Loucy (cell line): ENCODE data around the gene LRRK1.

Experiments
- H2AFZ ChIP-seq: fragments of 200-600 bp; sonication (generic); 2 replicates; pipeline ENCODE4 v1.6.0; 2016; ENCODE audit warnings: antibody characterized with exemption, mild to moderate bottlenecking, low read length, moderate library complexity
- H3F3A ChIP-seq: fragments of 200-600 bp; 2 replicates; pipeline ENCODE4 v1.6.0; 2016; ENCODE audit warnings: antibody characterized with exemption, low read depth, mild to moderate bottlenecking
- H3K27me3 ChIP-seq: fragments of 200-600 bp; sonication (generic); 2 replicates; pipeline ENCODE4 v1.6.1; 2014; ENCODE audit warnings: low read length, mild to moderate bottlenecking; ENCODE audit not compliant: insufficient read depth, poor library complexity, severe bottlenecking
- H3K36me3 ChIP-seq: fragments of 200-600 bp; sonication (generic); 2 replicates; pipeline ENCODE4 v1.6.1; 2016; ENCODE audit warnings: low read length; ENCODE audit not compliant: insufficient read depth
- H3K4me1 ChIP-seq: fragments of 200-600 bp; sonication (generic); 2 replicates; pipeline ENCODE4 v1.5.1; 2014; ENCODE audit warnings: low read length, mild to moderate bottlenecking; ENCODE audit not compliant: insufficient read depth, poor library complexity, severe bottlenecking
- H3K4me2 ChIP-seq: fragments of 200-600 bp; sonication (generic); 2 replicates; pipeline ENCODE4 v1.6.0; 2014; ENCODE audit warnings: antibody characterized with exemption, low read length, low read depth, mild to moderate bottlenecking; ENCODE audit not compliant: poor library complexity, severe bottlenecking
- H3K4me3 ChIP-seq: fragments of 200-600 bp; sonication (generic); 2 replicates; pipeline ENCODE4 v1.5.1; 2014; ENCODE audit warnings: low read length, mild to moderate bottlenecking, mixed read lengths; ENCODE audit not compliant: poor library complexity, severe bottlenecking
- H3K79me2 ChIP-seq: fragments of 200-600 bp; sonication (generic); 2 replicates; pipeline ENCODE4 v1.6.1; 2014; ENCODE audit warnings: low read length; ENCODE audit not compliant: insufficient read depth
- H3K9ac ChIP-seq: fragments of 200-600 bp; sonication (generic); 2 replicates; pipeline ENCODE4 v1.6.0; 2014; ENCODE audit warnings: mild to moderate bottlenecking, low read depth, low read length, moderate library complexity; ENCODE audit not compliant: poor library complexity, severe bottlenecking
- H3K9me2 ChIP-seq: fragments of 200-600 bp; sonication (generic); replicated peaks from 2 replicates; pipeline ENCODE4 v1.6.1; 2016; ENCODE audit warnings: low read depth, low read length, mixed read lengths
- H3K9me3 ChIP-seq: fragments of 200-600 bp; sonication (generic); 2 replicates; pipeline ENCODE4 v1.6.1; 2014; ENCODE audit warnings: mild to moderate bottlenecking, antibody characterized with exemption, low read length, low read depth; ENCODE audit not compliant: insufficient read depth
- H4K20me1 ChIP-seq: fragments of 200-600 bp; sonication (generic); 2 replicates; pipeline ENCODE4 v1.6.0; 2014; ENCODE audit warnings: antibody characterized with exemption, low read length, mild to moderate bottlenecking; ENCODE audit not compliant: insufficient read depth, poor library complexity, severe bottlenecking
- EZH2phosphoT487 ChIP-seq: fragments of 200-600 bp; IDR thresholded peaks from 2 replicates; pipeline ENCODE4 v1.6.1; 2018; ENCODE audit warnings: antibody characterized with exemption, mild to moderate bottlenecking, moderate library complexity, borderline replicate concordance
- TF ChIP-seq, protein P1 (sequence below): fragments of 200-600 bp; sonication (generic); conservative IDR thresholded peaks from 2 replicates; pipeline ENCODE4 v1.5.1; 2014; ENCODE audit warnings: mild to moderate bottlenecking, antibody characterized with exemption, low read length

The LRRK1 gene

DNA sequence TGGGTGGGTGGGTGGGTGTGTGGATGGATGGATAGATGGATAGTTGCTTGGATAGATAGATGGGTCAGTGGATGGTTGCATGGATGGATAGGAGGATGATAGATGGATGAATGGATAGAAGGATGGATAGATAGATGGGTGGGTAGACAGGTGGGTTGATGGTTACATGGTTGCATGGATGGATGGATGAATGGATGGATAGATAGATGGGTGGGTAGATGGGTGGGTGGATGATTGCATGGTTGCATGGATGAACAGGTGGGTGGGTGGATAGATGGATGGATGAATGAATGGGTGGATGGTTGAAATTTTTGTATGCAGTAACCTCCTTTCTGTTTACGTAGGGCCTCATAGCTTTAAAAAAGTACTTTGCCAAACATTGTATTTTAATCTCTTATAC lies 79.5 kb downstream of the LRRK1 start:
- no peaks in the 10 kb centered on the region for H3K9me3 ChIP-seq
- no peaks in the 10 kb centered on the region for H3K9me2 ChIP-seq
- no peaks in the 10 kb centered on the region for H3K36me3 ChIP-seq

GRCh38 chr15:100999369-100999768 lies 80.2 kb downstream of the LRRK1 start:
- Histone ChIP-seq H3F3A (no peaks in the 10 kb centered on the region), H3K4me2 (no peak overlapping the region), H2AFZ (no peak overlapping the region), H3K9me3 (no peaks in the 10 kb centered on the region), H3K9ac (no peak overlapping the region), H3K4me1 (no peaks in the 10 kb centered on the region), H3K4me3 (no peak overlapping the region), H3K36me3 (no peaks in the 10 kb centered on the region), H4K20me1 (no peaks in the 10 kb centered on the region), H3K9me2 (no peaks in the 10 kb centered on the region), H3K27me3 (no peaks in the 10 kb centered on the region), H3K79me2 (no peaks in the 10 kb centered on the region)
- TF ChIP-seq, protein P1, sequence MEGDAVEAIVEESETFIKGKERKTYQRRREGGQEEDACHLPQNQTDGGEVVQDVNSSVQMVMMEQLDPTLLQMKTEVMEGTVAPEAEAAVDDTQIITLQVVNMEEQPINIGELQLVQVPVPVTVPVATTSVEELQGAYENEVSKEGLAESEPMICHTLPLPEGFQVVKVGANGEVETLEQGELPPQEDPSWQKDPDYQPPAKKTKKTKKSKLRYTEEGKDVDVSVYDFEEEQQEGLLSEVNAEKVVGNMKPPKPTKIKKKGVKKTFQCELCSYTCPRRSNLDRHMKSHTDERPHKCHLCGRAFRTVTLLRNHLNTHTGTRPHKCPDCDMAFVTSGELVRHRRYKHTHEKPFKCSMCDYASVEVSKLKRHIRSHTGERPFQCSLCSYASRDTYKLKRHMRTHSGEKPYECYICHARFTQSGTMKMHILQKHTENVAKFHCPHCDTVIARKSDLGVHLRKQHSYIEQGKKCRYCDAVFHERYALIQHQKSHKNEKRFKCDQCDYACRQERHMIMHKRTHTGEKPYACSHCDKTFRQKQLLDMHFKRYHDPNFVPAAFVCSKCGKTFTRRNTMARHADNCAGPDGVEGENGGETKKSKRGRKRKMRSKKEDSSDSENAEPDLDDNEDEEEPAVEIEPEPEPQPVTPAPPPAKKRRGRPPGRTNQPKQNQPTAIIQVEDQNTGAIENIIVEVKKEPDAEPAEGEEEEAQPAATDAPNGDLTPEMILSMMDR = no peak
- TF ChIP-seq EZH2phosphoT487 = no peak

More for the DNA sequence above, 79.5 kb downstream of the LRRK1 start:
- no peak overlapping the region for H2AFZ ChIP-seq
- no peaks in the 10 kb centered on the region for H3F3A ChIP-seq
- no peaks in the 10 kb centered on the region for H3K27me3 ChIP-seq
- H3K4me2 ChIP-seq = no peak overlapping the region
- no peaks in the 10 kb centered on the region for H3K4me1 ChIP-seq
- TF ChIP-seq, protein P1 = no peak
- TF ChIP-seq EZH2phosphoT487 = no peak
- H4K20me1 ChIP-seq = no peaks in the 10 kb centered on the region
- no peak overlapping the region for H3K4me3 ChIP-seq
- H3K79me2 ChIP-seq = no peaks in the 10 kb centered on the region
- H3K9ac ChIP-seq = no peak overlapping the region

DNA sequence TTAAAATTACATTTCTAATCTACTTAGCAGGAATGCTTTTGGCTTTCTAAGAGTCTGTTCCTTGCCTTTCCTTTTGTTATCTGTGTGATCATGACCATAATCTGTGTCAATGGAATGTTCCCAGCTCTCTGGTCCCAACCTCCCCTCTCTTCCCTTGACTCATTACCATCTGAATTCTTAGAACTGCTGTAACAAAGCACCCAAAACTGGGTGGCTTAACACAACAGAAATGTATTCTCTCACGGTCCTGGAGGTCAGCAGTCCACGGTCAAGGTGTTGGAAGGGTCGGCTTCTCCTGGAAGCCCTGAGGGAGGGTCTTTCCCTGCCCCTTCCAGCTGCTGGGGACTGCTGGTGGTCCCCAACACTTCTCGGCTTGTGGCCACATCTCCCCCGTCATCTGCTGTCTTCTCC lies 81.1 kb downstream of the LRRK1 start:
- Histone ChIP-seq H3K9me2 (no peaks in the 10 kb centered on the region), H3K4me3 (no peak overlapping the region), H3K27me3 (no peaks in the 10 kb centered on the region), H3K9ac (no peak overlapping the region), H3K36me3 (no peaks in the 10 kb centered on the region), H3K9me3 (no peaks in the 10 kb centered on the region), H3K4me2 (no peak overlapping the region), H3F3A (no peaks in the 10 kb centered on the region), H4K20me1 (no peaks in the 10 kb centered on the region), H2AFZ (no peak overlapping the region), H3K79me2 (no peaks in the 10 kb centered on the region), H3K4me1 (no peaks in the 10 kb centered on the region)
- TF ChIP-seq EZH2phosphoT487 = no peak
- TF ChIP-seq, protein P1 = no peak
